ENCODE results near the gene PADI1.

GRCh38 chr1:17204546-17205440 is at the start of gene PADI1:
- no peak for TF ChIP-seq CTCF (conservative IDR thresholded peaks at IDR 0.05 in 1 of 2, IDR thresholded peaks at IDR 0.05 in 1 of 2; ENCODE audit: extremely low read depth in 1 of 2, insufficient read depth in 1 of 2, low read depth in 1 of 2, low read length in 2 of 2)
- TF ChIP-seq EZH2 (IDR thresholded peaks at IDR 0.05; ENCODE audit: borderline replicate concordance, low read length), result no peak

Data from mammary epithelial cell (primary cell).